Nephron progenitor cell (in vitro differentiated cells): ENCODE results near the gene OMA1.

Experiments used
- DNase-seq: peaks from one replicate; pipeline ENCODE4 v3.0.0; 2021
- H3K27ac Mint-ChIP-seq: 2 replicates; pipeline ENCODE4 v1.8.0; 2021; ENCODE audit warnings: mild to moderate bottlenecking, moderate library complexity, mixed read lengths
- H3K27me3 Mint-ChIP-seq: 2 replicates; pipeline ENCODE4 v1.8.0; 2021; ENCODE audit warnings: mild to moderate bottlenecking, low read depth, mixed read lengths; ENCODE audit not compliant: poor library complexity
- H3K36me3 Mint-ChIP-seq: 2 replicates; pipeline ENCODE4 v1.8.0; 2021; ENCODE audit warnings: low read depth, mixed read lengths
- H3K4me1 Mint-ChIP-seq: 2 replicates; pipeline ENCODE4 v1.8.0; 2021; ENCODE audit warnings: mixed read lengths
- H3K4me3 Mint-ChIP-seq: 2 replicates; pipeline ENCODE4 v1.8.0; 2021; ENCODE audit warnings: mild to moderate bottlenecking, moderate library complexity, mixed read lengths
- H3K9me3 Mint-ChIP-seq: 2 replicates; pipeline ENCODE4 v1.8.0; 2021; ENCODE audit warnings: mild to moderate bottlenecking, moderate library complexity, mixed read lengths
- CTCF ChIP-seq: fragments of 200-600 bp; sonication (generic); IDR thresholded peaks from 2 replicates; pipeline ENCODE4 v1.5.0; 2021; ENCODE audit warnings: antibody characterized with exemption

OMA1 gene

GRCh38 chr1:58487002-58487401 is 59.5 kb downstream of the OMA1 start:
- Mint-ChIP-seq H3K9me3 (peaks cover 34% of the 10 kb centered on the region), H3K27ac (no peak overlapping the region), H3K4me3 (no peak overlapping the region)

GRCh38 chr1:58481962-58482361 is 64.6 kb downstream of the OMA1 start:
- TF ChIP-seq CTCF: no peak
- H3K4me3 Mint-ChIP-seq: no peak overlapping the region
- DNase-seq: no peak
- no peak overlapping the region for H3K27ac Mint-ChIP-seq
- H3K36me3 Mint-ChIP-seq: peaks cover 11% of the 10 kb centered on the region
- peaks cover 5% of the 10 kb centered on the region for H3K9me3 Mint-ChIP-seq
- no peaks in the 10 kb centered on the region for H3K27me3 Mint-ChIP-seq
- H3K4me1 Mint-ChIP-seq: no peaks in the 10 kb centered on the region

More at GRCh38 chr1:58487002-58487401, 59.5 kb downstream of the OMA1 start:
- Mint-ChIP-seq H3K27me3 (no peaks in the 10 kb centered on the region), H3K4me1 (no peaks in the 10 kb centered on the region), H3K36me3 (peaks cover 32% of the 10 kb centered on the region)
- no peak for TF ChIP-seq CTCF
- no peak for DNase-seq

GRCh38 chr1:58480191-58480590 is 66.3 kb downstream of the OMA1 start:
- DNase-seq: no peak
- no peak for TF ChIP-seq CTCF
- Mint-ChIP-seq H3K9me3 (no peaks in the 10 kb centered on the region), H3K27ac (no peak overlapping the region), H3K4me3 (no peak overlapping the region), H3K4me1 (no peaks in the 10 kb centered on the region), H3K36me3 (peaks cover 6% of the 10 kb centered on the region), H3K27me3 (no peaks in the 10 kb centered on the region)

GRCh38 chr1:58477390-58477789 is 69.1 kb downstream of the OMA1 start:
- H3K27ac Mint-ChIP-seq: no peak overlapping the region
- DNase-seq: no peak
- no peaks in the 10 kb centered on the region for H3K27me3 Mint-ChIP-seq
- no peaks in the 10 kb centered on the region for H3K4me1 Mint-ChIP-seq
- no peak for TF ChIP-seq CTCF
- no peak overlapping the region for H3K4me3 Mint-ChIP-seq
- peaks cover 6% of the 10 kb centered on the region for H3K36me3 Mint-ChIP-seq
- H3K9me3 Mint-ChIP-seq: no peaks in the 10 kb centered on the region

GRCh38 chr1:58476179-58476578 is 70.3 kb downstream of the OMA1 start:
- Mint-ChIP-seq H3K27me3 (no peaks in the 10 kb centered on the region), H3K4me1 (no peaks in the 10 kb centered on the region), H3K36me3 (no peaks in the 10 kb centered on the region), H3K4me3 (no peak overlapping the region), H3K27ac (no peak overlapping the region), H3K9me3 (no peaks in the 10 kb centered on the region)
- TF ChIP-seq CTCF: no peak
- DNase-seq: no peak

GRCh38 chr1:58469476-58469875 is 77.0 kb downstream of the OMA1 start:
- no peaks in the 10 kb centered on the region for H3K36me3 Mint-ChIP-seq
- peaks cover 3% of the 10 kb centered on the region for H3K27me3 Mint-ChIP-seq
- no peak for TF ChIP-seq CTCF
- no peaks in the 10 kb centered on the region for H3K9me3 Mint-ChIP-seq
- no peak for DNase-seq
- H3K4me3 Mint-ChIP-seq: no peak overlapping the region
- H3K4me1 Mint-ChIP-seq: no peaks in the 10 kb centered on the region
- H3K27ac Mint-ChIP-seq: no peak overlapping the region
